Fibroblast of mammary gland (primary cell): Measurements from ENCODE around the gene PTPN5.
"Not testable (repeated sequence)": the region's sequence is repeated elsewhere in the genome, so short reads cannot be mapped to it uniquely, and the experiment has no call there.

Experiments used
- DNase-seq: peaks from one replicate; pipeline ENCODE4 v3.0.0-alpha.2; 2010; ENCODE audit warnings: low read depth
- H3K4me3 ChIP-seq: 2 replicates; pipeline ENCODE4 v1.5.1; 2011; ENCODE audit warnings: low read depth, mild to moderate bottlenecking, low read length, moderate library complexity; ENCODE audit not compliant: control insufficient read depth
- TF ChIP-seq, protein P1 (sequence below): conservative IDR thresholded peaks from 2 replicates; pipeline ENCODE4 v1.5.1; 2011; ENCODE audit warnings: low read depth, low read length, inconsistent platforms; ENCODE audit not compliant: control insufficient read depth, insufficient read depth

PTPN5 gene

DNA sequence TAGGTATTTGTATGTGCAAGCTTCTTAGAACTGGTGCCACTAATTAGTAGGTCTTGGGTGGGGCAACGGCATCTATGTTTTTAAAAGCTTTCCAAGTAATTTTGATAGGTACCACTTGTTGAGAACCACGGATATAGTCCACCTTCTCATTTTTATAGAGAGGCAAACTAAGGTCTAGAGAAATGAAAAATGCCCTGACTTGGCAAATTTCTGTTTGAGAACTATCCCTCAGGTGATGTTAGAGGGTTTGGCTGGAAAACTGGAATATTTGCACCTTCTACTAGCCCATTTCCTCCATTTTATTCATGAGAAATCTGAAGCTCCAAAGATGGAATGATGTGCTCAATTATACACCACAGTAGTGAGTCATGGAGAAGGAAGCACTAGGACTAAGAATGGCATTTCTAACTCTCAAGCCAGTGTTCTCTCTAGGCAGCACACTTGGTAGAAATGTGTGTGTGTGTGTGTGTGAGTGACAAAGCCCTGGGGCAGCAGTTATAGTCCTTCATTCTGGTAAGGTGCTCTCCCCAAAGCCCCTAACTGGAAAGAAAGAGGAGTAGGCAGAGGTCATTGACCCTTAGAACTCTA, 94.9 kb downstream of the PTPN5 start:
- peak; percentile 42 for DNase-seq

DNA sequence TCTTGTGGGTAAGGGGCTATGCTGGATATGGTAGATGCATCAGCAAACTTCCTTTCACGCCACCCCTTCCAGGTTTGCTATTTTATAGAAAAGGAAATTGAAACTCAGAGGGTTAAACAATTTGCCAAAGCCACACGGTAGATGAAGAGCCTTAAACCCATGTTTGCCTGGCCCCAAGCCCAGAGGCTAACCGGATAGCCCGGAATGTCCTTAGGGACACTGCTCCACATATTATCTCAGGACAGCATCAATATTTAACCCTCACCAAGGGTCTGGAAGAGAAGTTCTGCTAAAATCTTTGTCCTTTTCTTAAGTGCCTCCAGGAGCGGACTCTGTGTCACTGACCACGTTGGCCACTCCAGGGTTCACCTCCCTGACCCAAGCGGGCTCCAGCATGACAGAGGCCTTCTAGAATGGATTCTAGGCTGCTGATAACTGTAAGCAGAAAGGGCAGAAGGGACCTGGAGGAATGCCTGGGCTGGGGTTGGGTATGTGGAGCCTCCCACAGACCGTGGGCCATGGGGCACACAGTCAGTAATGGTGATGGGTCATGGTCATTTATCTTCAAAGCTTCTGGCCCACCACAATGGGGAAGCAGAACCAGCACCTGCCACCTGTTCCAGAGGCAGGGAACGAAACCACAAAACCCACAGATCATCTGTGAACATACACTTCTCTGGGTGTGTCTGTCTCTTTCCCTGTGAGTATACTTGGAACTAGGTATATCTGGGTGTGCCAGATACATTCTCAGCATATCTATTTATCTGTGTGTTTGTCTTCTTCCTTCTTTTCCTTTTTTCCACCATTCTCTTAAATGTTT, 98.4 kb downstream of the PTPN5 start:
- TF ChIP-seq, protein P1, sequence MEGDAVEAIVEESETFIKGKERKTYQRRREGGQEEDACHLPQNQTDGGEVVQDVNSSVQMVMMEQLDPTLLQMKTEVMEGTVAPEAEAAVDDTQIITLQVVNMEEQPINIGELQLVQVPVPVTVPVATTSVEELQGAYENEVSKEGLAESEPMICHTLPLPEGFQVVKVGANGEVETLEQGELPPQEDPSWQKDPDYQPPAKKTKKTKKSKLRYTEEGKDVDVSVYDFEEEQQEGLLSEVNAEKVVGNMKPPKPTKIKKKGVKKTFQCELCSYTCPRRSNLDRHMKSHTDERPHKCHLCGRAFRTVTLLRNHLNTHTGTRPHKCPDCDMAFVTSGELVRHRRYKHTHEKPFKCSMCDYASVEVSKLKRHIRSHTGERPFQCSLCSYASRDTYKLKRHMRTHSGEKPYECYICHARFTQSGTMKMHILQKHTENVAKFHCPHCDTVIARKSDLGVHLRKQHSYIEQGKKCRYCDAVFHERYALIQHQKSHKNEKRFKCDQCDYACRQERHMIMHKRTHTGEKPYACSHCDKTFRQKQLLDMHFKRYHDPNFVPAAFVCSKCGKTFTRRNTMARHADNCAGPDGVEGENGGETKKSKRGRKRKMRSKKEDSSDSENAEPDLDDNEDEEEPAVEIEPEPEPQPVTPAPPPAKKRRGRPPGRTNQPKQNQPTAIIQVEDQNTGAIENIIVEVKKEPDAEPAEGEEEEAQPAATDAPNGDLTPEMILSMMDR, result no peak
- DNase-seq, result no peak
- no peak overlapping the region for H3K4me3 ChIP-seq

More for the DNA sequence above, 94.9 kb downstream of the PTPN5 start:
- TF ChIP-seq, protein P1, result no peak
- no peak overlapping the region for H3K4me3 ChIP-seq

DNA sequence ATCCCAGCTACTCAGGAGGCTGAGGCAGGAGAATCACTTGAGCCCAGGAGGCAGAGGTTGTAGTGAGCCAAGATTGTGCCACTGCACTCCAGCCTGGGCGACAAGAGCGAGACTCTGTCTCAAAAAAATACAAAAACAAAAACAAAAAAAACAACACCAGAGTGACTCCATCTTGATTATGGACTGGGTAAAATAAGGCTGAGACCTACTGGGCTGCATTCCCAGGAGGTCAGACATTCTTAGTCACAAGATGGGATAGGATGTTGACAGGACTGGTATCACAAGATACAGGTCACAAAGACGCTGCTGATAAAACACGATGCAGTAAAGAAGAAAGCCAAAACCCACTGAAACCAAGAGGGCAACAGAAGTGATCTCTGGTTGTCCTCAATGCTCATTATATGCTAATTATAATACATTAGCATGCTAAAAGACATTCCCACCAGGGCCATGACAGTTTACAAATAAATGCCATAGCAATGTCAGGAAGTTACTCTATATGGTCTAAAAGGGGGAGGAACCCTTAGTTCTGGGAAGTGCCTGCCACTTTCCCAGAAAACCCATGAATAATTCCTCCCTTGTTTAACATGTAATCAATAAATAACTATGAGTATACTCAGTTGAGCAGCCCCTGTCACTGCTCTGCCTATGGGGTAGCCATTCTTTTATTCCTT, 100.0 kb downstream of the PTPN5 start:
- DNase-seq, result not testable (repeated sequence)

DNA sequence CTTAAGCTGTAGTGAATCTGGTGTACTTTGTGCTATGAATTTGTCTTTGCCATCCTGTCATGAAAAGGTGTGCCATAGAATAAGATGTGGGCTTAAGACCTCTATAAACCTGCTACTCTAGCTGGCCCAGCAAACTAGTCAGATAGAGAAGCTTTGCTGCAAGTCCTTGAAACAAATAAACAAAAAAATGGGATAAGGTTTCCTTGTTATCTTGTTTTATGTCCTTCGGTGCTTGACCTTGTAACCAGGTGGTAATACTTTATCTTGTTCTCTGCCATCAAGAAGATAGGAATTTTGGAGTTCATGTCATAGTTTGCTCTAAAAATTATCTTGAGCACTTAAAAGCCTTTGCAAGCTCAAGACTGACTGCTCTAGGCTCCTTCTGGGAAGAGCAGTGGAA, 107.3 kb downstream of the PTPN5 start:
- DNase-seq, result no peak
- H3K4me3 ChIP-seq, result no peak overlapping the region
- TF ChIP-seq, protein P1, result no peak

More for the DNA sequence above, 100.0 kb downstream of the PTPN5 start:
- not testable (repeated sequence) for H3K4me3 ChIP-seq

DNA sequence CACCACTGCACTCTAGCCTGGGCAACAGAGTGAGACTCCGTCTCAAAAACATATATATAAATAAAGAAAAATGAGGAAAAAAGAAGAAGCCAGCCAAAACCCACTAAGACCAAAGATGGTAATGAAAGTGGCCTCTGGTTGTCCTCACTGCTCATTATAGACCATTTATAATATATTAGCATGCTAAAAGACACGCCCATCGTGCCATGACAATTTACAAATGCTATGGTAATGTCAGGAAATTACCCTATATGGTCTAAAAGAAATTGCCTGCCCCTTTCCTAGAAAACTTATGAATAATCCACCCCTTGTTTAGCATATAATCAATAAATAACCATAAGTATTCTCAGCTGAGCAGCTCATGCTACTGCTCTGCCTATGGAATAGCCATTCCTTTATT, 109.1 kb downstream of the PTPN5 start:
- no peak for DNase-seq
- H3K4me3 ChIP-seq, result no peak overlapping the region
- TF ChIP-seq, protein P1, result no peak

DNA sequence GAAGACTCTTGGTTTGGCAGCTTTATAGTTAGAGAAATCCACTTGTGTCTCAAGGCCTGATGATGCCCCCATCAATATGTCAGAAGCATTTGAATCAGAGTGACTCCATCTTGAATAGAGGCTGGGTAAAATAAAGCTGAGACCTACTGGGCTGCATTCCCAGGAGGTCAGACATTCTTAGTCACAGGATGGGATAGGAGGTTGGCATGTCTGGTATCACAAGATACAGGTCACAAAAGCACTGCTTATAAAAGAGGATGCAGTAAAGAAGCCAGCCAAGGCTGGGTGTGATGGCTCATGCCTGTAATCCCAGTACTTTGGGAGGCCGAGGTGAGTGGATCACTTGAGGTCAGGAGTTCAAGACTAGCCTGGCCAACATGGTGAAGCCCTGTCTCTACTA, 109.6 kb downstream of the PTPN5 start:
- not testable (repeated sequence) for H3K4me3 ChIP-seq, DNase-seq
